RWPE1 (cell line): Measurements from ENCODE around the gene FKBP14.

Source experiments
- CTCF ChIA-PET: fragments of 350-600 bp; sonication (Branson Sonifier 250); formaldehyde crosslinking; extraction: SDS; loops from one replicate; lab custom pipeline; 2021; lab: Yijun Ruan, JAX
- POLR2A ChIA-PET: fragments of 400-600 bp; formaldehyde crosslinking; extraction: SDS; loops from one replicate; lab custom pipeline; 2020; ENCODE audit warnings: antibody characterized with exemption; ENCODE audit not compliant: low non-redundant PET; lab: Yijun Ruan, JAX
- DNase-seq: peaks from one replicate; pipeline ENCODE4 v3.0.0; 2012; ENCODE audit warnings: low spot score
- H3K27ac ChIP-seq: fragments of 450-650 bp; 2 replicates; pipeline ENCODE4 v1.5.1; 2017
- TF ChIP-seq, protein P1 (sequence below): fragments of 450-650 bp; conservative IDR thresholded peaks from 2 replicates; pipeline ENCODE4 v1.5.1; 2017; ENCODE audit warnings: low read depth, mild to moderate bottlenecking

FKBP14 gene

DNA sequence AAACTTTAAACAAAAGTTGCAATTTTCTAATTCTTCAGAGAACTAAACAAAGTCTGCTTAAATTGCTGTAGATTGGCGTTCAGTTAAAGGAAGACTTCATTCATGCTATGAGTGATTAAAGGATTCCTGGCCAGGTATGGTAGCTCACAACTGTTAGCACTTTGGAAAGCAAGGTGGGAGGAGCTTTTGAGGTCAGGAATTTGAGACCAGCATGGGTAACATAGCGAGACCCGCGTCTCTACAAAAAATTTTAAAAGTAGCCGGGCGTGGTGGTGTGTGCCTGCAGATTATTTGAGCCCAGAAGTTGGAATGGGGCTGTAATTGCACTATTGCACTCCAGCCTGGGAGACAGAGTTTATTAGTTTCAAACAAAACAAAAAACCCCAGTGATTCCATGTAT is 23.4 kb downstream of the FKBP14 start:
- DNase-seq = no peak
- TF ChIP-seq, protein P1, sequence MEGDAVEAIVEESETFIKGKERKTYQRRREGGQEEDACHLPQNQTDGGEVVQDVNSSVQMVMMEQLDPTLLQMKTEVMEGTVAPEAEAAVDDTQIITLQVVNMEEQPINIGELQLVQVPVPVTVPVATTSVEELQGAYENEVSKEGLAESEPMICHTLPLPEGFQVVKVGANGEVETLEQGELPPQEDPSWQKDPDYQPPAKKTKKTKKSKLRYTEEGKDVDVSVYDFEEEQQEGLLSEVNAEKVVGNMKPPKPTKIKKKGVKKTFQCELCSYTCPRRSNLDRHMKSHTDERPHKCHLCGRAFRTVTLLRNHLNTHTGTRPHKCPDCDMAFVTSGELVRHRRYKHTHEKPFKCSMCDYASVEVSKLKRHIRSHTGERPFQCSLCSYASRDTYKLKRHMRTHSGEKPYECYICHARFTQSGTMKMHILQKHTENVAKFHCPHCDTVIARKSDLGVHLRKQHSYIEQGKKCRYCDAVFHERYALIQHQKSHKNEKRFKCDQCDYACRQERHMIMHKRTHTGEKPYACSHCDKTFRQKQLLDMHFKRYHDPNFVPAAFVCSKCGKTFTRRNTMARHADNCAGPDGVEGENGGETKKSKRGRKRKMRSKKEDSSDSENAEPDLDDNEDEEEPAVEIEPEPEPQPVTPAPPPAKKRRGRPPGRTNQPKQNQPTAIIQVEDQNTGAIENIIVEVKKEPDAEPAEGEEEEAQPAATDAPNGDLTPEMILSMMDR = no peak
- no peak overlapping the region for H3K27ac ChIP-seq
- ChIA-PET CTCF (no interaction called here), POLR2A (no interaction called here)

DNA sequence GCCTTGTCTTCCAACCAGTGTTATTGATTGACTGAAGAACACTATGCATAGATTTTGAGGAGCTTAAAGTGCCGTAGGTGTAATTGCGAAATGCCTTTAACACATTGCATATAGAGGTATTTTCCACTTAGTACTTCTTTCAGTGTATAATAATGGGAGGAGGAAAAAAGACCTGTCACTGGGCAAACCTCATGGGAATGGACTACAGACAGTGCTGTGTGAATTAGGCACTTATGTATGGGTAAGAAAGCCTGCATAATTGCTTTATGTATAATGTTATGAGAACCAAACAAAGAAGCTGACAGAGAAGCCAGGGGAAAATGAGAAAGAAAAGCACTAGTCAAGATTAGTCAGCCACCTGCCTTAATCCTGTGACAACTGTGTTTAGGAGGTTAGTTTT is 24.5 kb downstream of the FKBP14 start:
- no peak for DNase-seq
- ChIA-PET POLR2A (no interaction called here), CTCF (interaction anchor here (0.7 kb wide), 1 partner anchor 163 kb away, joined by 5 read pairs; no protein-coding TSS in a partner anchor)
- no peak overlapping the region for H3K27ac ChIP-seq
- TF ChIP-seq, protein P1 = no peak

DNA sequence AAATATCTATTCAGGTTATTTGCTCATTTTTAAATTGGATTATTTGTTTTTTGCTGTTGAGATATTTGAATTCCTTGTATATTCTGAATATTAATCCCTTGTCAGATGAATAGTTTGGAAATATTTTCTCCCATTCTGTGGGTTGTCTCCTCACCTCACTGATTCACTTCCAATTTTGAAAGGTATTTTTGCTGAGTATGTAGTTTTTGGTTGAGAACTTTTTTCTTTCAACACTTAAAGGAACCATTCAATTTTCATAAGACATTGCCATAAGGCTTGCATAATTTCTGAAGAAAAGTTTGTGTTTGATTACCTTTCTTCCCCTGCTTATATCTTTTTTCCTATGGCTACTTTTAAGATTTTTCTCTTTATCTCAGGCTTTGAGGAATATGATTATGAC is 28.0 kb downstream of the FKBP14 start:
- TF ChIP-seq, protein P1 = no peak
- ChIA-PET POLR2A (no interaction called here), CTCF (no interaction called here)
- no peak overlapping the region for H3K27ac ChIP-seq
- no peak for DNase-seq

DNA sequence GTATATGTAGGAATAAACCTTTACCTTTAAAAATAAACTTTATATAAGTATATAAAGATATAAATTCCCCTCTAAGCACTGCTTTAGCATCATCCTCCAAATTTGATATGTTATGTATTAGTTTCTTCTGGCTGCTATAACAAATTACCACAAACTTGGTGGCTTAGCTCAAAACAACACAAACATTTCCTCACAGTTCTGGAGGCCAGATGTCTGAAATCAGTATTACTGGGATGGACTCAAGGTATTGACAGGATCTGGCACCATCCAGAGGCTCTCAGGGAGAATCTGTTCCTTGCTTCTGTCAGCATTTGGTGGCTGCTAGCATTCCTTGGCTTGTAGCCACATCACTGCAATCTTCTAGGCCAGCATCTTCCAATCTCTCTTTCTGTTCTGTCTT is 30.2 kb downstream of the FKBP14 start:
- TF ChIP-seq, protein P1 = no peak
- POLR2A ChIA-PET = no interaction called here
- H3K27ac ChIP-seq = no peak overlapping the region
- no peak for DNase-seq
- CTCF ChIA-PET = no interaction called here

DNA sequence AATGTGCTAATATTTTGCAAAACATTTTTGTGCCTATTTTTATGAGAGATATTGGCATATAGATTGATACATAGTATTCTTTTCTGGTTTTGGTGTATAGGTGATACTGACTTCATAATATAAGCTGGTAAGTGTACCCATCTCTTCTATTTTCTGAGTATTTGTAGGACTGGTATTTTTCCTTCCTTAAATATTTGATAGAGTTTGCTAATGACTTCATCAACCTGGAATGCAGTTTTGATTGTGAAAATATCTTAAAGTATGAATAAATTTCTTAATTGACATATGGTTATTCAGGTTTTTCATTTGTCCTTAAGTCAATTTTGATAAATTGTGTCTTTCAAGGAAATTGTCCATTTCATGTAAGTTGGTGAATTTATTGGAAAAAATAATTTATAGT is 30.9 kb downstream of the FKBP14 start:
- ChIA-PET CTCF (no interaction called here), POLR2A (no interaction called here)
- no peak for DNase-seq
- H3K27ac ChIP-seq = no peak overlapping the region
- TF ChIP-seq, protein P1 = no peak

DNA sequence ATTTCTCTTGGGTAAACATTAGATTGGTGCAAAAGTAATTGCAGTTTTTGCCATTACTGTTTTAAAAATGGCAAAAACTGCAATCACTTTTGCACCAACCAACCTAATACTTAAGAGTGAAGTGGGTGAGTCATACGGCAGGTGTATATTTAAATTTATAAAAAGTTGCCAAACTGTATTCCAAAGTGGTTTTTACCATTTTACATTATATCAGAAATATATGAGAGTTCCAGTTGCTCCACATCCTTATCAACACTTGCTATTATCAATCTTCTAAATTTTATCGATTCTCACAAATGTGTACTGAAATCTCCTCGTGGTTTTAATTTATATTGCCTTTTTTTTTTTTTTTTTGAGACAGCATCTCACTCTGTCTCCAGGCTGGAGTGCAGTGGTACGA is 33.4 kb downstream of the FKBP14 start:
- POLR2A ChIA-PET = no interaction called here
- TF ChIP-seq, protein P1 = no peak
- CTCF ChIA-PET = interaction anchor here (0.6 kb wide), 1 partner anchor 555 kb away, joined by 3 read pairs; no protein-coding TSS in a partner anchor

More for the DNA sequence above, 33.4 kb downstream of the FKBP14 start:
- DNase-seq = no peak
- no peak overlapping the region for H3K27ac ChIP-seq
